Hematopoietic multipotent progenitor cell treated with erythropoietin and hydrocortisone succinate and interleukin-3 and kit ligand, for 17 days (in vitro differentiated cells): ENCODE measurements around the gene CBS.
"Not testable (repeated sequence)": the region's sequence is repeated elsewhere in the genome, so short reads cannot be mapped to it uniquely, and the experiment has no call there.

Source experiments
- DNase-seq: peaks from one replicate; pipeline ENCODE4 v3.0.0-alpha.2; 2015; ENCODE audit warnings: low spot score

The CBS gene

GRCh38 chr21:43068065-43068464, 7.6 kb downstream of the CBS start:
- DNase-seq = not testable (repeated sequence)

- DNase-seq = not testable (repeated sequence)
Measured at GRCh38 chr21:43066690-43067089, 8.9 kb downstream of the CBS start.

GRCh38 chr21:43065991-43066390, 9.6 kb downstream of the CBS start:
- DNase-seq = not testable (repeated sequence)

GRCh38 chr21:43064265-43064917, 11.2 kb downstream of the CBS start:
- DNase-seq = not testable (repeated sequence)

- not testable (repeated sequence) for DNase-seq
Measured at GRCh38 chr21:43062955-43063664, 12.5 kb downstream of the CBS start.

GRCh38 chr21:43053112-43053511, 22.5 kb downstream of the CBS start:
- DNase-seq = not testable (repeated sequence)

GRCh38 chr21:43045876-43046821, 29.5 kb downstream of the CBS start:
- DNase-seq = not testable (repeated sequence)

GRCh38 chr21:43045165-43045875, 30.3 kb downstream of the CBS start:
- not testable (repeated sequence) for DNase-seq

- DNase-seq = not testable (repeated sequence)
Measured at GRCh38 chr21:43044547-43044946, 31.1 kb downstream of the CBS start.

- not testable (repeated sequence) for DNase-seq
Measured at GRCh38 chr21:43043291-43043690, 32.3 kb downstream of the CBS start.

GRCh38 chr21:43042169-43042568, 33.5 kb downstream of the CBS start:
- DNase-seq = not testable (repeated sequence)

GRCh38 chr21:43038659-43039044, 37.0 kb downstream of the CBS start:
- DNase-seq = not testable (repeated sequence)

- not testable (repeated sequence) for DNase-seq
Measured at GRCh38 chr21:43037918-43038658, 37.5 kb downstream of the CBS start.

GRCh38 chr21:43036889-43037288, 38.7 kb downstream of the CBS start:
- DNase-seq = not testable (repeated sequence)

- no peak for DNase-seq
Measured at GRCh38 chr21:43034826-43035225, 40.8 kb downstream of the CBS start.

- no peak for DNase-seq
Measured at GRCh38 chr21:43034101-43034500, 41.5 kb downstream of the CBS start.

GRCh38 chr21:43031121-43031619, 44.5 kb downstream of the CBS start:
- DNase-seq = no peak

GRCh38 chr21:43029785-43030184, 45.9 kb downstream of the CBS start:
- DNase-seq = no peak

- DNase-seq = no peak
Measured at GRCh38 chr21:43027846-43028731, 47.5 kb downstream of the CBS start.
